ENCODE measurements around the gene GRIFIN.

Gene GRIFIN

DNA sequence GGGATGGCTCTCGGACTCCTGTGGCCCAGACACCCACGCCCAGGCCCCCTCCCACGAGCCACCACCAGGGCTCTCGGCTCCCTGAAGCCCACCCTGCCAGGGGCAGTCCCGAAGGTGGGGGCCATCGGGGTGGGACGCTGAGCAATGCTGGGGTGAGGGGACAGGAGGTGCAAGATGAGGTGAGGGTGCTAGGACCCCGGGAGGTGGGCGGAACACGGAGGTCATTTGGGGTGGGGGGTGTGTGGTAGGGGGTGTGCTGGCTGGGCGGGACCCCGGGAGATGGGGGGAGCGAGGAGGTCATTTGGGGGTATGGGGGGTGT, 26.4 kb upstream of the GRIFIN start:
- no peak overlapping the region for H3K27ac ChIP-seq (ENCODE audit: low read depth, low read length)
- no peaks in the 10 kb centered on the region for H4K20me1 ChIP-seq (ENCODE audit: control insufficient read depth, insufficient read depth, low read depth, low read length)
- no peaks in the 10 kb centered on the region for H3F3A ChIP-seq (ENCODE audit: control insufficient read depth, insufficient read depth)
- no peaks in the 10 kb centered on the region for H3K9me3 ChIP-seq (ENCODE audit: control insufficient read depth, insufficient read depth, low read length)
- H3K4me3 ChIP-seq (ENCODE audit: low read length), result no peak overlapping the region
- peaks cover 21% of the 10 kb centered on the region for H3K27me3 ChIP-seq (ENCODE audit: control insufficient read depth, low read length)
- no peaks in the 10 kb centered on the region for H3K79me2 ChIP-seq (ENCODE audit: control insufficient read depth, low read length)
- H3K36me3 ChIP-seq (ENCODE audit: control insufficient read depth, low read length), result no peaks in the 10 kb centered on the region
- peaks cover 2% of the 10 kb centered on the region for H3K4me1 ChIP-seq (ENCODE audit: control insufficient read depth, low read length)
- no peak overlapping the region for H3K4me2 ChIP-seq (ENCODE audit: low read length)
- TF ChIP-seq EZH2phosphoT487 (IDR thresholded peaks at IDR 0.05; ENCODE audit: borderline replicate concordance, low read length), result no peak
- TF ChIP-seq, protein P1, sequence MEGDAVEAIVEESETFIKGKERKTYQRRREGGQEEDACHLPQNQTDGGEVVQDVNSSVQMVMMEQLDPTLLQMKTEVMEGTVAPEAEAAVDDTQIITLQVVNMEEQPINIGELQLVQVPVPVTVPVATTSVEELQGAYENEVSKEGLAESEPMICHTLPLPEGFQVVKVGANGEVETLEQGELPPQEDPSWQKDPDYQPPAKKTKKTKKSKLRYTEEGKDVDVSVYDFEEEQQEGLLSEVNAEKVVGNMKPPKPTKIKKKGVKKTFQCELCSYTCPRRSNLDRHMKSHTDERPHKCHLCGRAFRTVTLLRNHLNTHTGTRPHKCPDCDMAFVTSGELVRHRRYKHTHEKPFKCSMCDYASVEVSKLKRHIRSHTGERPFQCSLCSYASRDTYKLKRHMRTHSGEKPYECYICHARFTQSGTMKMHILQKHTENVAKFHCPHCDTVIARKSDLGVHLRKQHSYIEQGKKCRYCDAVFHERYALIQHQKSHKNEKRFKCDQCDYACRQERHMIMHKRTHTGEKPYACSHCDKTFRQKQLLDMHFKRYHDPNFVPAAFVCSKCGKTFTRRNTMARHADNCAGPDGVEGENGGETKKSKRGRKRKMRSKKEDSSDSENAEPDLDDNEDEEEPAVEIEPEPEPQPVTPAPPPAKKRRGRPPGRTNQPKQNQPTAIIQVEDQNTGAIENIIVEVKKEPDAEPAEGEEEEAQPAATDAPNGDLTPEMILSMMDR (IDR thresholded peaks at IDR 0.05; ENCODE audit: low read depth, low read length, poor library complexity, severe bottlenecking), result no peak
- H3K9me2 ChIP-seq (replicated peaks; ENCODE audit: control insufficient read depth, low read length), result no peaks in the 10 kb centered on the region

DNA sequence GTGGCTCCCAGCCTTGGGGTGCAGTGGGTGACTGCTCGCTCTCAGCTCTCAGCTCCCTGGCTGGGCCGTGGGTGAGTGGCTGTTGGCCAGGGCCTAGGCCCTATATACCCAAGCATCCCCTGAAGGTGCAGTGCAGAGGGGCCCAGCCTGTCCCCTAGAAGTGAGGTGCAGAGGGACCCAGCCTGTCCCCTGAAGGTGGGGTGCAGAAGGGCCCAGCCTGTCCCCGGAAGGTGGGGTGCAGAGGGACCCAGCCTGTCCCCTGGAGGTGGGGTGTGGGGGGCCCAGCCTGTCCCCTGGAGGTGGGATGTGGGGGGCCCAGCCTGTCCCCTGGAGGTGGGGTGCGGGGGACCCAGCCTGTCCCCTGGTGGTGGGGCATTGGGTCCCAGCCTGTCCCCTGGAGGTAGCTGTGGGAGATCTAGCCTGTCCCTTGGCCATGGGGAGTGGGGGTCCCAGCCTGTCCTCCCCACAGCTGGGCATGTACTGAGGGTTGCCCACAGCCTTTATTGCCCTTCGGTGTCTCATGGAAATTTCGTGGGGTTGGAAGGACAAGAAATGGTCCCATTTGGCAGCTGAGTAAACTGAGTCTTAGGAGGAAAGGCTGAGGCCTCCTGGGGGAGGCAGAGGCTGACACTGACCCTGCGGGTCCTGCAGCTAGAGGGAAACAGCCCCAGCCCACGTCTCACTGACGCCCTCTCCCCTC, 25.9 kb upstream of the GRIFIN start:
- H3K27me3 ChIP-seq (ENCODE audit: control insufficient read depth, low read length), result peaks cover 23% of the 10 kb centered on the region
- H3K4me3 ChIP-seq (ENCODE audit: low read length), result no peak overlapping the region
- H3K4me2 ChIP-seq (ENCODE audit: low read length), result no peak overlapping the region
- H3K9me2 ChIP-seq (replicated peaks; ENCODE audit: control insufficient read depth, low read length), result no peaks in the 10 kb centered on the region
- no peaks in the 10 kb centered on the region for H3K9me3 ChIP-seq (ENCODE audit: control insufficient read depth, insufficient read depth, low read length)
- H3K36me3 ChIP-seq (ENCODE audit: control insufficient read depth, low read length), result no peaks in the 10 kb centered on the region
- no peak overlapping the region for H3K27ac ChIP-seq (ENCODE audit: low read depth, low read length)
- H3K79me2 ChIP-seq (ENCODE audit: control insufficient read depth, low read length), result no peaks in the 10 kb centered on the region
- H3K4me1 ChIP-seq (ENCODE audit: control insufficient read depth, low read length), result no peaks in the 10 kb centered on the region
- no peak for TF ChIP-seq EZH2phosphoT487 (IDR thresholded peaks at IDR 0.05; ENCODE audit: borderline replicate concordance, low read length)
- TF ChIP-seq, protein P1 (IDR thresholded peaks at IDR 0.05; ENCODE audit: low read depth, low read length, poor library complexity, severe bottlenecking), result no peak
- no peaks in the 10 kb centered on the region for H3F3A ChIP-seq (ENCODE audit: control insufficient read depth, insufficient read depth)
- H4K20me1 ChIP-seq (ENCODE audit: control insufficient read depth, insufficient read depth, low read depth, low read length), result no peaks in the 10 kb centered on the region

DNA sequence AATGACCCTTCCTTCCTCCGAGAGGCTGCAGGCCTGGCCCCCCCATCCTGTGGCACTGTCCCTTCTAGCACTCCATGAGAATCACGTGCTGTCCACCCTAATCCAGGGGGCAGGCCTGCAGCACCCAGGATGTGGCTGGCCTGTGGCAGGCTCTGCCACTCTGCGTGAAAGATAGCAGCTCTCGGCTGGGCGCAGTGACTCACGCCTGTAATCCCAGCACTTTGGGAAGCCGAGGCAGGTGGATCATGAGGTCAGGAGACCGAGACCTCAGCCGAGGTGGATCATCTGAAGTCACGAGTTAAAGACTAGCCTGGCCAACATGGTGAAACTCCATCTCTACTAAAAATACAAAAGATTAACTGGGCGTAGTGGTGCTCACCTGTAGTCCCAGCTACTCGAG, 24.5 kb upstream of the GRIFIN start:
- H3K27me3 ChIP-seq (ENCODE audit: control insufficient read depth, low read length), result peaks cover 31% of the 10 kb centered on the region
- H3K4me1 ChIP-seq (ENCODE audit: control insufficient read depth, low read length), result no peaks in the 10 kb centered on the region
- H3K4me2 ChIP-seq (ENCODE audit: low read length), result no peak overlapping the region
- no peak overlapping the region for H3K4me3 ChIP-seq (ENCODE audit: low read length)
- no peak overlapping the region for H3K27ac ChIP-seq (ENCODE audit: low read depth, low read length)
- no peaks in the 10 kb centered on the region for H3K79me2 ChIP-seq (ENCODE audit: control insufficient read depth, low read length)
- no peaks in the 10 kb centered on the region for H3K9me2 ChIP-seq (replicated peaks; ENCODE audit: control insufficient read depth, low read length)
- no peaks in the 10 kb centered on the region for H4K20me1 ChIP-seq (ENCODE audit: control insufficient read depth, insufficient read depth, low read depth, low read length)
- no peaks in the 10 kb centered on the region for H3K36me3 ChIP-seq (ENCODE audit: control insufficient read depth, low read length)
- H3K9me3 ChIP-seq (ENCODE audit: control insufficient read depth, insufficient read depth, low read length), result no peaks in the 10 kb centered on the region
- TF ChIP-seq, protein P1 (IDR thresholded peaks at IDR 0.05; ENCODE audit: low read depth, low read length, poor library complexity, severe bottlenecking), result no peak
- TF ChIP-seq EZH2phosphoT487 (IDR thresholded peaks at IDR 0.05; ENCODE audit: borderline replicate concordance, low read length), result no peak
- no peaks in the 10 kb centered on the region for H3F3A ChIP-seq (ENCODE audit: control insufficient read depth, insufficient read depth)
